Measurements from ENCODE around the gene GPHN.

Gene GPHN

GRCh38 chr14:66881596-66881995, 373.6 kb downstream of the GPHN start:
- H3K4me3 ChIP-seq (ENCODE audit: low read depth, low read length): no peak overlapping the region
- no peak for DNase-seq (ENCODE audit: low read depth)
- TF ChIP-seq MAX (IDR thresholded peaks at IDR 0.05; ENCODE audit: low read depth, low read length) (no peak), POLR2A (IDR thresholded peaks at IDR 0.05; ENCODE audit: extremely low read depth, insufficient read length) (no peak), MYC (IDR thresholded peaks at IDR 0.05; ENCODE audit: low read depth, low read length) (no peak), CTCF (IDR thresholded peaks at IDR 0.05; ENCODE audit: low read depth, low read length) (no peak)

- no peak for DNase-seq (ENCODE audit: low read depth)
- H3K4me3 ChIP-seq (ENCODE audit: low read depth, low read length): no peak overlapping the region
- TF ChIP-seq MYC (IDR thresholded peaks at IDR 0.05; ENCODE audit: low read depth, low read length) (no peak), MAX (IDR thresholded peaks at IDR 0.05; ENCODE audit: low read depth, low read length) (no peak), CTCF (IDR thresholded peaks at IDR 0.05; ENCODE audit: low read depth, low read length) (no peak), POLR2A (IDR thresholded peaks at IDR 0.05; ENCODE audit: extremely low read depth, insufficient read length) (no peak)
These were observed 376.2 kb downstream of the GPHN start for GRCh38 chr14:66884149-66884548.

GRCh38 chr14:66900719-66901118, 392.8 kb downstream of the GPHN start:
- no peak for TF ChIP-seq MAX (IDR thresholded peaks at IDR 0.05; ENCODE audit: low read depth, low read length)
- TF ChIP-seq MYC (IDR thresholded peaks at IDR 0.05; ENCODE audit: low read depth, low read length): no peak
- no peak for TF ChIP-seq CTCF (IDR thresholded peaks at IDR 0.05; ENCODE audit: low read depth, low read length)
- TF ChIP-seq POLR2A (IDR thresholded peaks at IDR 0.05; ENCODE audit: extremely low read depth, insufficient read length): no peak
- H3K4me3 ChIP-seq (ENCODE audit: low read depth, low read length): no peak overlapping the region
- DNase-seq (ENCODE audit: low read depth): no peak

GRCh38 chr14:66910311-66910840, 402.4 kb downstream of the GPHN start:
- no peak for DNase-seq (ENCODE audit: low read depth)
- no peak for TF ChIP-seq POLR2A (IDR thresholded peaks at IDR 0.05; ENCODE audit: extremely low read depth, insufficient read length)
- TF ChIP-seq MYC (IDR thresholded peaks at IDR 0.05; ENCODE audit: low read depth, low read length): no peak
- H3K4me3 ChIP-seq (ENCODE audit: low read depth, low read length): no peak overlapping the region

- DNase-seq (ENCODE audit: low read depth): no peak
- TF ChIP-seq MAX (IDR thresholded peaks at IDR 0.05; ENCODE audit: low read depth, low read length) (no peak), POLR2A (IDR thresholded peaks at IDR 0.05; ENCODE audit: extremely low read depth, insufficient read length) (no peak), CTCF (IDR thresholded peaks at IDR 0.05; ENCODE audit: low read depth, low read length) (no peak), MYC (IDR thresholded peaks at IDR 0.05; ENCODE audit: low read depth, low read length) (no peak)
- H3K4me3 ChIP-seq (ENCODE audit: low read depth, low read length): no peak overlapping the region
These were observed 408.5 kb downstream of the GPHN start for GRCh38 chr14:66916421-66916820.

GRCh38 chr14:66918527-66918926, 410.6 kb downstream of the GPHN start:
- TF ChIP-seq CTCF (IDR thresholded peaks at IDR 0.05; ENCODE audit: low read depth, low read length) (no peak), MYC (IDR thresholded peaks at IDR 0.05; ENCODE audit: low read depth, low read length) (no peak), POLR2A (IDR thresholded peaks at IDR 0.05; ENCODE audit: extremely low read depth, insufficient read length) (no peak), MAX (IDR thresholded peaks at IDR 0.05; ENCODE audit: low read depth, low read length) (no peak)
- no peak for DNase-seq (ENCODE audit: low read depth)
- no peak overlapping the region for H3K4me3 ChIP-seq (ENCODE audit: low read depth, low read length)
